WTC11 (cell line): Measurements from ENCODE around the gene SMYD1. TPM values are rescaled to one million over a fixed set of nuclear protein-coding genes. Genes with fewer than 3 reads are reported as not detected.
A peak's percentile ranks its signal among the peaks of the same experiment; 100 is the strongest.
"Not testable (repeated sequence)": the region's sequence is repeated elsewhere in the genome, so short reads cannot be mapped to it uniquely, and the experiment has no call there.

Experiments used
- ATAC-seq: fragments of 200-7000 bp; cut with Tn5 transposase; 2 replicates; pipeline ENCODE4 v1.10.0; 2021; ENCODE audit warnings: mild to moderate bottlenecking, moderate library complexity
- Bru-seq: library from RNA; stranded (reverse); fragments of 400-500 nt; gene quantifications from one replicate; lab custom pipeline; 2021; lab: Mats Ljungman, UMichigan
- CTCF ChIA-PET: fragments of 300-600 bp; sonication (Branson Sonifier 250); formaldehyde crosslinking; loops from one replicate; lab custom pipeline; 2021; ENCODE audit warnings: antibody characterized with exemption; lab: Charles Lee
- POLR2A ChIA-PET: fragments of 350-600 bp; sonication (Branson Sonifier 250); formaldehyde crosslinking; loops from one replicate; lab custom pipeline; 2021; ENCODE audit warnings: antibody characterized with exemption; lab: Charles Lee
- DNase-seq: peaks from one replicate; pipeline ENCODE4 v3.0.0; 2021; ENCODE audit warnings: low spot score
- H3K27ac Mint-ChIP-seq: 2 replicates; pipeline ENCODE4 v1.8.0; 2021; ENCODE audit warnings: mixed read lengths
- H3K27me3 Mint-ChIP-seq: 2 replicates; pipeline ENCODE4 v1.8.0; 2021; ENCODE audit warnings: low read depth, mild to moderate bottlenecking, moderate library complexity, mixed read lengths
- H3K36me3 Mint-ChIP-seq: 2 replicates; pipeline ENCODE4 v1.8.0; 2021; ENCODE audit warnings: mixed read lengths
- H3K4me1 Mint-ChIP-seq: 2 replicates; pipeline ENCODE4 v1.8.0; 2022; ENCODE audit warnings: mixed read lengths
- H3K4me3 Mint-ChIP-seq: 2 replicates; pipeline ENCODE4 v1.8.0; 2021; ENCODE audit warnings: mild to moderate bottlenecking, moderate library complexity, mixed read lengths
- H3K9me3 Mint-ChIP-seq: 2 replicates; pipeline ENCODE4 v1.8.0; 2021; ENCODE audit warnings: mixed read lengths
- GTF2I ChIP-seq: fragments of 250-450 bp; sonication (Bioruptor Pico); conservative IDR thresholded peaks from 2 replicates; pipeline ENCODE4 v1.4.0; 2021; ENCODE audit warnings: mild to moderate bottlenecking
- ZNF317 ChIP-seq: sonication (generic); formaldehyde crosslinking; IDR thresholded peaks from 2 replicates; pipeline ENCODE4 v1.8.1; 2023; ENCODE audit warnings: low read depth, mild to moderate bottlenecking, moderate library complexity, missing genetic modification reagents, borderline replicate concordance
- ZNF423 ChIP-seq: fragments of 250-450 bp; sonication (Bioruptor Pico); IDR thresholded peaks from 2 replicates; pipeline ENCODE4 v2.1.2; 2022; ENCODE audit warnings: mild to moderate bottlenecking, moderate library complexity
- long read RNA-seq, 3 experiments: library from RNA in 1 of 3; library from capped mRNA in 1 of 3; library from polyadenylated mRNA in 1 of 3; unstranded in 2 of 3; stranded (forward) in 1 of 3; transcript quantifications; one replicate each; pipeline ENCODE4 v2.0.0, GENCODE V29; 2021
- total RNA-seq: library from RNA; stranded (reverse); gene quantifications from 3 replicates; pipeline ENCODE4 v1.2.3, GENCODE V29; 2021
- TF ChIP-seq, protein P1 (sequence below): sonication (generic); formaldehyde crosslinking; IDR thresholded peaks from 2 replicates; pipeline ENCODE4 v1.8.1; 2023; ENCODE audit warnings: mild to moderate bottlenecking, missing genetic modification reagents
- TF ChIP-seq, protein P2 (sequence below): sonication (generic); formaldehyde crosslinking; IDR thresholded peaks from 2 replicates; pipeline ENCODE4 v1.8.0; 2023; ENCODE audit warnings: missing genetic modification reagents
- TF ChIP-seq, protein P3 (sequence below): sonication (generic); formaldehyde crosslinking; IDR thresholded peaks from 2 replicates; pipeline ENCODE4 v1.8.1; 2023; ENCODE audit warnings: mild to moderate bottlenecking, missing genetic modification reagents
- TF ChIP-seq, protein P4 (sequence below): fragments of 250-450 bp; sonication (Bioruptor Pico); conservative IDR thresholded peaks from 2 replicates; pipeline ENCODE4 v1.9.0; 2021; ENCODE audit warnings: mild to moderate bottlenecking
- TF ChIP-seq, protein P5 (sequence below): fragments of 250-450 bp; sonication (Bioruptor Pico); IDR thresholded peaks from 2 replicates; pipeline ENCODE4 v1.9.0; 2021; ENCODE audit warnings: mild to moderate bottlenecking
- TF ChIP-seq, protein P6 (sequence below): sonication (generic); formaldehyde crosslinking; IDR thresholded peaks from 2 replicates; pipeline ENCODE4 v1.8.0; 2023; ENCODE audit warnings: missing genetic modification reagents, mild to moderate bottlenecking, borderline replicate concordance
- TF ChIP-seq, protein P7 (sequence below): sonication (generic); formaldehyde crosslinking; IDR thresholded peaks from 2 replicates; pipeline ENCODE4 v1.8.1; 2023; ENCODE audit warnings: mild to moderate bottlenecking, missing genetic modification reagents, moderate library complexity

The SMYD1 gene
- not detected in 3 replicates for total RNA-seq
- not detected for Bru-seq, nascent RNA
- long read RNA-seq, experiment 1, result 0 reads
- long read RNA-seq, experiment 2, result 0 reads
- long read RNA-seq, experiment 3, result 0 reads

DNA sequence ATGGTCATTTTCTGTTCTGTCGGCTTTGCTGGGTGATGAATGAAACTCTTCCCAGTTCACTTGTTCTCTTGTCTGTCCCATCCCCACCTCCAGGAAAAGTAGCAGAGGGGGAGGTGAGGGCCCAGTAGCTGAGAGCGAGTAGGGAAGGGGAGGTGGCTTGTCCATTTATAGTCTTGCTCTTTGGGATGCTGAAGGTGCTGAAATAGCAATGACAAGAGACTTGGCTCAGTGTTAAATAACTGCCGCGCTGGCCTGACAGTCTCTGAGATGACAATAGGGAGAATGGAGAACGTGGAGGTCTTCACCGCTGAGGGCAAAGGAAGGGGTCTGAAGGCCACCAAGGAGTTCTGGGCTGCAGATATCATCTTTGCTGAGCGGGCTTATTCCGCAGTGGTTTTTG is at the start of gene SMYD1:
Gene SMYD1 (plus strand): TSS at position 228 of the 400 bp plus-strand sequence. CDS start 40 bp downstream, at position 268.
- no peak within 1 kb of the TSS for H3K4me3 Mint-ChIP-seq
- no peaks in the 10 kb centered on the region for H3K27me3 Mint-ChIP-seq
- TF ChIP-seq, protein P1, sequence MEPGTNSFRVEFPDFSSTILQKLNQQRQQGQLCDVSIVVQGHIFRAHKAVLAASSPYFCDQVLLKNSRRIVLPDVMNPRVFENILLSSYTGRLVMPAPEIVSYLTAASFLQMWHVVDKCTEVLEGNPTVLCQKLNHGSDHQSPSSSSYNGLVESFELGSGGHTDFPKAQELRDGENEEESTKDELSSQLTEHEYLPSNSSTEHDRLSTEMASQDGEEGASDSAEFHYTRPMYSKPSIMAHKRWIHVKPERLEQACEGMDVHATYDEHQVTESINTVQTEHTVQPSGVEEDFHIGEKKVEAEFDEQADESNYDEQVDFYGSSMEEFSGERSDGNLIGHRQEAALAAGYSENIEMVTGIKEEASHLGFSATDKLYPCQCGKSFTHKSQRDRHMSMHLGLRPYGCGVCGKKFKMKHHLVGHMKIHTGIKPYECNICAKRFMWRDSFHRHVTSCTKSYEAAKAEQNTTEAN, result no peak
- TF ChIP-seq, protein P2, sequence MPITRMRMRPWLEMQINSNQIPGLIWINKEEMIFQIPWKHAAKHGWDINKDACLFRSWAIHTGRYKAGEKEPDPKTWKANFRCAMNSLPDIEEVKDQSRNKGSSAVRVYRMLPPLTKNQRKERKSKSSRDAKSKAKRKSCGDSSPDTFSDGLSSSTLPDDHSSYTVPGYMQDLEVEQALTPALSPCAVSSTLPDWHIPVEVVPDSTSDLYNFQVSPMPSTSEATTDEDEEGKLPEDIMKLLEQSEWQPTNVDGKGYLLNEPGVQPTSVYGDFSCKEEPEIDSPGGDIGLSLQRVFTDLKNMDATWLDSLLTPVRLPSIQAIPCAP (CRISPR knock-in tag), result no peak
- TF ChIP-seq, protein P3, sequence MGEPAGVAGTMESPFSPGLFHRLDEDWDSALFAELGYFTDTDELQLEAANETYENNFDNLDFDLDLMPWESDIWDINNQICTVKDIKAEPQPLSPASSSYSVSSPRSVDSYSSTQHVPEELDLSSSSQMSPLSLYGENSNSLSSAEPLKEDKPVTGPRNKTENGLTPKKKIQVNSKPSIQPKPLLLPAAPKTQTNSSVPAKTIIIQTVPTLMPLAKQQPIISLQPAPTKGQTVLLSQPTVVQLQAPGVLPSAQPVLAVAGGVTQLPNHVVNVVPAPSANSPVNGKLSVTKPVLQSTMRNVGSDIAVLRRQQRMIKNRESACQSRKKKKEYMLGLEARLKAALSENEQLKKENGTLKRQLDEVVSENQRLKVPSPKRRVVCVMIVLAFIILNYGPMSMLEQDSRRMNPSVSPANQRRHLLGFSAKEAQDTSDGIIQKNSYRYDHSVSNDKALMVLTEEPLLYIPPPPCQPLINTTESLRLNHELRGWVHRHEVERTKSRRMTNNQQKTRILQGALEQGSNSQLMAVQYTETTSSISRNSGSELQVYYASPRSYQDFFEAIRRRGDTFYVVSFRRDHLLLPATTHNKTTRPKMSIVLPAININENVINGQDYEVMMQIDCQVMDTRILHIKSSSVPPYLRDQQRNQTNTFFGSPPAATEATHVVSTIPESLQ (CRISPR knock-in tag), result no peak
- TF ChIP-seq, protein P4, sequence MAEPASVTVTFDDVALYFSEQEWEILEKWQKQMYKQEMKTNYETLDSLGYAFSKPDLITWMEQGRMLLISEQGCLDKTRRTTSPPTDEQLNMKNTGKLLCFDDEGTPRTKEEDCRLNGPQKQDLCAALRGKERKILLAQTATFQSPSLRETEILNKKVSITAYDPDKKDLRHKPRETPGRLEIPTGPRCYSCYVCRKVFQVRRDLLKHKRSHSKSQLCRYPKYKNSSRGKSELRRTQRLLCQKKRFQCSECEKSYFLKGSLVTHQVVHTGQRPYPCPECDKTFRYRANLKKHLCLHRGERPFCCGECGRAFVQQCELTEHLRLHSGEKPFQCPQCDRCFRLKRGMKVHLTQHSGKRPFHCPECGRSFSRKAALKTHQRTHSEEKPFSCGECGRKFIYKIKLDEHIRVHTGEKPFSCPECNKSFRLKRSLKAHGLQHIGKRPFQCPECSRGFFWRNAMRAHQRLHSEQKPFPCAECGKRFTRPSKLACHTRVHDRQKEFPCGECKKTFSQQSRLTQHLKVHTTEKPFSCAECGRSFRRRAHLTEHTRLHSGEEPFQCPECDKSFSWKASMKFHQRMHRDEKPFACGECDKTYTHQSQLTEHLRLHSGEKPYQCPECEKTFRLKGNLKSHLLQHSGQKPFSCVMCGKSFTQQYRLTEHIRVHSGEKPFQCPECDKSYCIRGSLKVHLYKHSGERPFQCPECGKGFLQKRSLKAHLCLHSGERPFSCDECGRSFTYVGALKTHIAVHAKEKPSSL (CRISPR knock-in tag), result no peak
- TF ChIP-seq ZNF317 (CRISPR knock-in tag), result no peak
- TF ChIP-seq, protein P5, sequence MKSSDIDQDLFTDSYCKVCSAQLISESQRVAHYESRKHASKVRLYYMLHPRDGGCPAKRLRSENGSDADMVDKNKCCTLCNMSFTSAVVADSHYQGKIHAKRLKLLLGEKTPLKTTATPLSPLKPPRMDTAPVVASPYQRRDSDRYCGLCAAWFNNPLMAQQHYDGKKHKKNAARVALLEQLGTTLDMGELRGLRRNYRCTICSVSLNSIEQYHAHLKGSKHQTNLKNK (CRISPR knock-in tag), result no peak
- peaks cover 24% of the 10 kb centered on the region for H3K4me1 Mint-ChIP-seq
- ChIA-PET CTCF (interaction anchor here (1.5 kb wide), 1 partner anchor 92 kb away, joined by 6 read pairs; no protein-coding TSS in a partner anchor), POLR2A (no interaction called here)
- DNase-seq, result no peak
- H3K27ac Mint-ChIP-seq, result no peak within 1 kb of the TSS
- no peak for ATAC-seq
- H3K36me3 Mint-ChIP-seq, result no peaks in the 10 kb centered on the region
- no peaks in the 10 kb centered on the region for H3K9me3 Mint-ChIP-seq

DNA sequence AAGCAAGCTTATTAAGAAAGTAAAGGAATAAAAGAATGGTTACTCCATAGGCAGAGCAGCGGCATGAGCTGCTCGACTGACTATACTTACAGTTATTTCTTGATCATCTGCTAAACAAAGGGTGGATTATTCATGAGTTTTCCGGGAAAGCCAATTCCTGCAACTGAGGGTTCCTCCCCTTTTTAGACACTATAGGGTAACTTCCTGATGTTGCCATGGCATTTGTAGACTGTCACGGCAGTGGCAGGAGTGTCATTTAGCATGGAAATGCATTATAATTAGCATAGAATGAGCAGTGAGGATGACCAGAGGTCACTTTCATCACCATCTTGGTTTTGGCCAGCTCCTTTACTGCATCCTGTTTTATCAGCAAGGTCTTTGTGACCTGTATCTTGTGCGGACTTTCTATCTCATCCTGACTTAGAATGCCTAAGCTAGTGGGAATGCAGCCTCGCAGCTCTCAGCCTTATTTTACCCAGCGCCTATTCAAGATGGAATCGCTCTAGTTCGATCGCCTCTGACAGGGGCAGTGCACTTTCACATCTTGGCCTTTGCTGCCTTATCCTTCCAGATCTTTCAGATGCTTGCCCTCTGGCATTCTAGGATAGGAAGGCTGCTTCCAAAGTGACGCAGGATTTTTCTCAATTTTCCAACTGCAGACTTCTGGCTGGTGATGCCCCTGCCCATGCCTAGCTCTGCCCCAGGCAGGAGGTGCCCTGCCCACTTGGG is 49.4 kb upstream of the SMYD1 start:
- ATAC-seq, H3K36me3 Mint-ChIP-seq, H3K27me3 Mint-ChIP-seq, POLR2A ChIA-PET, H3K9me3 Mint-ChIP-seq, DNase-seq: not testable (repeated sequence)
- Mint-ChIP-seq H3K4me1 (peaks cover 43% of the 10 kb centered on the region), H3K4me3 (peak overlapping the region; percentile 95), H3K27ac (peak overlapping the region; percentile 91; the same call in 1 of the 2 replicates)
- CTCF ChIA-PET, result interaction anchor here (1.4 kb wide), 1 partner anchor 42 kb away, joined by 6 read pairs; no protein-coding TSS in a partner anchor

DNA sequence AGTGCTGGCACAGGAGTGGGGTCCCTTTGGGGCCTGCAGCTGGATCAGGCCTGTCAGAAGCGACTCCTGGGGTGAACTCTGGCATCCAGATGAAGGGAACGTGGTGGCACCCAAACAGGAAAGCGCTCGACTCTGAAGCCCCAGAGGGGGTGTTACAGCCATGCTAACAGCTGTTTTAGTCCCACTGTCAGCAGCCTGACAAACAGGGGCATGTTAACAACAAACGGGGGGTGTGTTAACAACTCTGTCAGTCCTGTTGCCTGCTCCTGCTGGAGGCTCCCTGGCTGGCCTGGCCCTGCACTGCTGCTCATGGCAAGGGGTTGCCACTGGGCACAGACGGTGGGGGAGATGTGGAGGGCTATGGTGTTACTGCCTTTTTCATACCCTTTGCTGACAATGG is 48.7 kb upstream of the SMYD1 start:
- CTCF ChIA-PET, result interaction anchor here (1.4 kb wide), 1 partner anchor 41 kb away, joined by 6 read pairs; no protein-coding TSS in a partner anchor
- no peaks in the 10 kb centered on the region; the same call in 1 of the 2 replicates for H3K27me3 Mint-ChIP-seq

DNA sequence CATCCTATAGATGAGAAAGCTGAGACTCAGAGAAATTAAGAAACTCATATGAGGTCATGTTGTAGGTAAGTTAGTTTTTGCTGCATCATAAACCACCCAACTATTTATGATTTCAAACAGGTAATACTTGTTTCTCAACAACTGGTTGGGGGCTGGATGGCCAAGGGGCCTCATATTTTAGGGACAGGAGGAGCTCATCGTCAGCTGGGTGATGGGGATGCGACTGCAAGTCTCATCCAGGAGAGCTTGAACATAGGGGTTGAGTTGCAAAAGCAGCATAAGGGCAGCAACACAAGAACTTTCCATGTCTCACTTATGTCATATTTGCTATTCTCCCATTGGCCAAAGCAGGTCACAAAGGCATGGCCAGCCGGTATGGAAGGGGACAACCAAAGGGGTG is 47.6 kb upstream of the SMYD1 start:
- Mint-ChIP-seq H3K9me3 (no peaks in the 10 kb centered on the region), H3K27ac (no peak overlapping the region), H3K4me1 (peaks cover 57% of the 10 kb centered on the region), H3K27me3 (no peaks in the 10 kb centered on the region; the same call in 1 of the 2 replicates), H3K4me3 (no peak overlapping the region), H3K36me3 (no peaks in the 10 kb centered on the region)
- CTCF ChIA-PET, result no interaction called here
- POLR2A ChIA-PET, result no interaction called here
- no peak for ATAC-seq
- no peak for DNase-seq
- TF ChIP-seq ZNF423 (CRISPR knock-in tag) (no peak), GTF2I (CRISPR knock-in tag) (no peak)
- TF ChIP-seq, protein P3 (CRISPR knock-in tag), result no peak
- TF ChIP-seq, protein P6, sequence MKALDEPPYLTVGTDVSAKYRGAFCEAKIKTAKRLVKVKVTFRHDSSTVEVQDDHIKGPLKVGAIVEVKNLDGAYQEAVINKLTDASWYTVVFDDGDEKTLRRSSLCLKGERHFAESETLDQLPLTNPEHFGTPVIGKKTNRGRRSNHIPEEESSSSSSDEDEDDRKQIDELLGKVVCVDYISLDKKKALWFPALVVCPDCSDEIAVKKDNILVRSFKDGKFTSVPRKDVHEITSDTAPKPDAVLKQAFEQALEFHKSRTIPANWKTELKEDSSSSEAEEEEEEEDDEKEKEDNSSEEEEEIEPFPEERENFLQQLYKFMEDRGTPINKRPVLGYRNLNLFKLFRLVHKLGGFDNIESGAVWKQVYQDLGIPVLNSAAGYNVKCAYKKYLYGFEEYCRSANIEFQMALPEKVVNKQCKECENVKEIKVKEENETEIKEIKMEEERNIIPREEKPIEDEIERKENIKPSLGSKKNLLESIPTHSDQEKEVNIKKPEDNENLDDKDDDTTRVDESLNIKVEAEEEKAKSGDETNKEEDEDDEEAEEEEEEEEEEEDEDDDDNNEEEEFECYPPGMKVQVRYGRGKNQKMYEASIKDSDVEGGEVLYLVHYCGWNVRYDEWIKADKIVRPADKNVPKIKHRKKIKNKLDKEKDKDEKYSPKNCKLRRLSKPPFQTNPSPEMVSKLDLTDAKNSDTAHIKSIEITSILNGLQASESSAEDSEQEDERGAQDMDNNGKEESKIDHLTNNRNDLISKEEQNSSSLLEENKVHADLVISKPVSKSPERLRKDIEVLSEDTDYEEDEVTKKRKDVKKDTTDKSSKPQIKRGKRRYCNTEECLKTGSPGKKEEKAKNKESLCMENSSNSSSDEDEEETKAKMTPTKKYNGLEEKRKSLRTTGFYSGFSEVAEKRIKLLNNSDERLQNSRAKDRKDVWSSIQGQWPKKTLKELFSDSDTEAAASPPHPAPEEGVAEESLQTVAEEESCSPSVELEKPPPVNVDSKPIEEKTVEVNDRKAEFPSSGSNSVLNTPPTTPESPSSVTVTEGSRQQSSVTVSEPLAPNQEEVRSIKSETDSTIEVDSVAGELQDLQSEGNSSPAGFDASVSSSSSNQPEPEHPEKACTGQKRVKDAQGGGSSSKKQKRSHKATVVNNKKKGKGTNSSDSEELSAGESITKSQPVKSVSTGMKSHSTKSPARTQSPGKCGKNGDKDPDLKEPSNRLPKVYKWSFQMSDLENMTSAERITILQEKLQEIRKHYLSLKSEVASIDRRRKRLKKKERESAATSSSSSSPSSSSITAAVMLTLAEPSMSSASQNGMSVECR (CRISPR knock-in tag), result no peak

More for the DNA sequence above, 48.7 kb upstream of the SMYD1 start:
- DNase-seq (no peak), ATAC-seq (no peak)
- Mint-ChIP-seq H3K36me3 (no peaks in the 10 kb centered on the region), H3K27ac (peak overlapping the region; percentile 91), H3K4me3 (peak overlapping the region; percentile 95; the same call in 1 of the 2 replicates), H3K4me1 (peaks cover 47% of the 10 kb centered on the region), H3K9me3 (no peaks in the 10 kb centered on the region)
- TF ChIP-seq ZNF423 (CRISPR knock-in tag), result no peak
- TF ChIP-seq, protein P7, sequence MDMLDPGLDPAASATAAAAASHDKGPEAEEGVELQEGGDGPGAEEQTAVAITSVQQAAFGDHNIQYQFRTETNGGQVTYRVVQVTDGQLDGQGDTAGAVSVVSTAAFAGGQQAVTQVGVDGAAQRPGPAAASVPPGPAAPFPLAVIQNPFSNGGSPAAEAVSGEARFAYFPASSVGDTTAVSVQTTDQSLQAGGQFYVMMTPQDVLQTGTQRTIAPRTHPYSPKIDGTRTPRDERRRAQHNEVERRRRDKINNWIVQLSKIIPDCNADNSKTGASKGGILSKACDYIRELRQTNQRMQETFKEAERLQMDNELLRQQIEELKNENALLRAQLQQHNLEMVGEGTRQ (CRISPR knock-in tag), result no peak
- POLR2A ChIA-PET, result no interaction called here
